SKM-1 (cell line): ENCODE measurements around the gene CNTN4.

Source experiments
- DNase-seq: peaks from one replicate; lab custom pipeline; 2025; ENCODE audit not compliant: unreplicated experiment; lab: John Stamatoyannopoulos, UW

CNTN4 gene

GRCh38 chr3:3013317-3014052, 914.8 kb downstream of the CNTN4 start:
- no peak for DNase-seq

- DNase-seq = peak; percentile 10
Measured at GRCh38 chr3:3015185-3016089, 916.8 kb downstream of the CNTN4 start.

DNA sequence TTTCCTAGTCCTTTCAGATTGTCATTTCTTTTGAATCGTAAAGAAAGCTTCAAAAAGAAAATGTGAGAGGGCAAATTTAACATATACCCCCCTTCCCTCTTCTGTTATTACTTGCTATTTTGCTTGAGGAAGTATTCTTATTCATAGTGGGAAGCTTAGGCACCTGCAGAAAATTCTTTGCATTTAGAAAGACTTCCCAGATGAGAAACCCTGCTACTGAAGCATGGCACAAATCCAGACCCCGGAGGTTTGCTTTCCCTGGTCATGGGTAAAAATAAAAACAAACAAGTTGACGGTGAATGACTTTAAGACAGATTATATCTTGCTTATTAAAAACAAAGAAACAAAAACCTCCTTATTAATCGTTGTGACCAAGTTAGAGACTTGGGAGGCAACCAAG, 917.6 kb downstream of the CNTN4 start:
- DNase-seq = no peak

DNA sequence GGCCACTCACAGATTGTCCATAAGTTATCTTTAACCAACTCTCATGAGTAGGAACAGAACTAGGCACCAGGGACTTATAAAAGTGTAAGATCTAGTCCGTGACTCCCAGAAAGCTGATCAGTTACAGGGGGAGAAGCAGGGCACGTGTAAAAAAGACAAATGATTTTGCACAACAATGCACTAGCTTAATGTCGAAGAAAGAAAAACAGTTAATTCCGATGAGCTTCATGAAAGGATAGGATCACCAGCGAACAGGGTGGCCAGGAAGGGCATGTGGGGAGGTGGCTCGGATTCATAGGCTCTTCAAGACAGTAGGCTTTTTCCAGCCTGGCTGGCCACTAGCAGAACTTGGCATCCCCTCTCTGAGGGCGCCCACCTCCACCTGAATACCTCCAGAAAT, 921.5 kb downstream of the CNTN4 start:
- DNase-seq = no peak

GRCh38 chr3:3023111-3023745, 924.6 kb downstream of the CNTN4 start:
- DNase-seq = no peak

DNA sequence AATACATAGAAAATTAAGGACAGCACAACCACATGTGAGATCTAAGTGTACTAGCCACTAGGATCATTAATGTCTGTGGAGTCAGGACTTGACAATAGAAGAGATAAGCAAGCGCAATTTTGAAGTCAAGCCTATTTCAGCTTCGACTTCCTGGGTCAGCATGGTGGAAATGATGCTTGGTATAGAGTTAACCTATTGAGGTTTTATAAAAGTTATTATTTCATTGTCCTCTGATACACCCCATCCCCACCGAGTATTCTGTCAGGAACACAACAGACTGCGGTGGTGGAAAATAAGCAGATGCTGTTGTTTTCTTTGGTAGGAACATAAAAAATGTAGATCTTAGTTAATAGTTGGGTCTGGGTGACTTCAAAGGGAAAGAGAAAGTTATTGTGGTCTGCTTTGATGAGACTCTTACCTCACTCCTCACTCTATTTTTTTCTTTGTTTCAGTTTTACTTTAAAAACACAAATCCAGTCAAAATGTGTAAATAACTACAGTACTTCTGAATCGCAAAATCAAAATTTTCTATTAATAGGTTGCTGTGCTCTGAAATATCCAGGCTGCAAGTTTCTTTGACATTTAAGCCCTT, 929.4 kb downstream of the CNTN4 start:
- DNase-seq = no peak

GRCh38 chr3:3031326-3031725, 932.7 kb downstream of the CNTN4 start:
- no peak for DNase-seq

DNA sequence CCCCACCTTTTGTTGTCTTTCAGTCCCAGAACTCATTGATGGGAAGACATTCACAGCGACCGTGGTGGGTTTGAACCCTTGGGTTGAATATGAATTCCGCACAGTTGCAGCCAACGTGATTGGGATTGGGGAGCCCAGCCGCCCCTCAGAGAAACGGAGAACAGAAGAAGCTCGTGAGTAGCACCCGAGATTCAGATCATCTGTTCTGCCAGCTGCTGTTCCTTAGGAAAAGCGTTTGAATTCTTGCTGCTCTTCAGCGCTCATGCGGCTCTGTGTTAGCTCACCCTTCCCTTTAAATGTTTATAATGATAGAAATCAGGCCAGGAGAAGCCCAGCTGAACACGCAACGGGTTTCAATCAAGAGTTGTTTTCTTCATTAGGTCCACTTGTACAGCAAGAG, 938.5 kb downstream of the CNTN4 start:
- DNase-seq = no peak

- no peak for DNase-seq
Measured at GRCh38 chr3:3038201-3038991, 939.7 kb downstream of the CNTN4 start.

DNA sequence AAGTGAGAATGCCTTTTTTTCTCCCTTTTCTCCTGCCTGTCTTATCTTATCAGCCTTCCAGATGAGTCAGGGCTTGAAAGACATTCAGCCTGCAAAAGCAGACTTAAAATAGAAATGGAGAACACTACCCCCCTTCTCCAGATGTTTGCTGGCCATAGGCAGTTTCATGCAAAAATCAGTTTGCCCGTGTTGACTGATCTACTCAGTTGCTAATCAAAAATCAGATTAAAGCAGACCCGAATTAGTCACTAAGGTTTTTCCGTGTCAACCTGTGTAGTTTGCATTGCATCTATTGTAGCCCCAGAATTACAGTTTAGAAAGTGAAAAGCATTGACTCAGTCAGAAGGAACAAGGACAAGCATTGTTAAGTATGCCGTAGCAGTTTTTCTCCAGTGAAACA, 955.3 kb downstream of the CNTN4 start:
- DNase-seq = no peak

DNA sequence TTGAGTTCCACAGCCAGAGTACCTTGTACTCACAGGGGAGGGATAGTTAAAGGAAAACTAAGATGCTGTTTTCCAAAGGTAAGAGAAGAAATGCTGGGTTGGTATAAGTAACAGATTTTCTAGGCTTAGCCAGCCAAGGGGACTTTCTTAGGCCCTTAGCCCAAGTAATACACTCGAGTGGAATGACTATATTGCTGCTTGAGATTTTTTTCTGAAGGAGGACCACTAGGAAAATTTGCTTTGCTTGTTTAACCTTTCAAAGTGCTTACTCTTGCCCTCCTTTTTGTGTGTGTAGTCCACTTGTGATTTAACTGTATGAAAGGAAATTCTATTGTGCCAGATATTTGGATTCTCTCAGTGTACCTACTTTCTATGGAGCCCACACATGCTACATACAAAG, 961.0 kb downstream of the CNTN4 start:
- no peak for DNase-seq

GRCh38 chr3:3064297-3064696, 965.6 kb downstream of the CNTN4 start:
- DNase-seq = no peak

- no peak for DNase-seq
Measured at GRCh38 chr3:3065876-3066275, 967.2 kb downstream of the CNTN4 start.

- no peak for DNase-seq
Measured at GRCh38 chr3:3066378-3066777, 967.7 kb downstream of the CNTN4 start.

DNA sequence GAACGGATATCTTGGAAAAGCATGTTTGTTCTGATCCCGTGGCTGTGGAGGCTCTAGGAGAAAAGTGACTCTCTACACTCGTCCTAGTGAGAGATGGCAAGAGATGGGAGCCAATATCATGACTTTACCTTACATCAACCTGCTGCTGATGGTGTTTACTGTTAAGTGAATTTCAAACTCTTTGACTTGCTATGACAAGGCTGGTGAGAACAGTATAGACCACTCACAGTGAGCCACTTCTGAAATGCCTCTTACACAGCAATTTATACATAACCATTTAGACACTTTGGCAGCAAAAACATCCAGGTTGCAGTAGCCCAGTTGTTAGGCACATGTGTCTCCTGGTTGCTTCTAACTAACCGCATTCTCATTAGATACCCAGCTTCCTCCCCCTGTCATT, 968.2 kb downstream of the CNTN4 start:
- DNase-seq = no peak

DNA sequence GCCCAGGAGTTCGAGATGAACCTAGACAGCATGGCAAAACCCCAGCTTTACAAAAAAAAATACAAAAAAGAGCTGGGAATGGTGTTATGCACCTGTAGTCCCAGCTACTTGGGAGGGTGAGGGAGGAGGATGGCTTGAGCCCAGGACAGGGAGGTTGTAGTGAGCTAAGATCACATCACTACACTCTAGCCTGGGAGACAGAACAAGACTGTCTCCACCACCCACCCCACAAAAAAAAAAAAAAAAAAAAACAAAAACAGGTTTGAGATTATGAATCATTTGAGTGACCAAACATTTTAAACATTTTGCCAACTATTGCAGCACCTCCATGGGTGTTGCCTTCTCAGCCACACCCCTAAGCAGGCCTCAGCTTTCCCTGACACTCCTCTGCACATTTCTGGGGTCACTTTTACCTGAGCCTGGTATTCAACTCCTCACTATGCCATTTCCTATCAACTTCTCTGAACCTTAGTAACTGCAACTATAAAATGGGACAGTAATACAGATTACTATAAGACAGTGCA, 969.8 kb downstream of the CNTN4 start:
- DNase-seq = no peak

DNA sequence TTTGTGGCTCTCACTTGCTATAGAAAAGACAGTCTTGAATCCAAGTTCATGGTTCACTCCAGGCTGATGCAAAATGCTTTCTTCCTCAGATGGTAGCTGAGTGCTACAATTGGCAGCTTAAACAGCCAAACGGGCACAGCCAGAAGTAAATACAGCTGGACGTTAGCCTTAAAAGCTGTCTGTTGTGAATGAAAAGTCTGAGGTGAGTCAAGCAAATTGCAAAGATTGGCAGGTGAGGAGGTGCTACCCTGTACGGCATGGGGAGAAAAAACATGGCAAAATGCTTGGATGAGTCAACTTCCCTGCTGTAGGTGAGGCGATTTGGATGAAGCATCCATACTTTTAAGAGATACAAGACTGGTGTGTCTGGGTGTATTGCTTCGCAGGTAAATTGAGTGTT, 971.1 kb downstream of the CNTN4 start:
- DNase-seq = no peak

DNA sequence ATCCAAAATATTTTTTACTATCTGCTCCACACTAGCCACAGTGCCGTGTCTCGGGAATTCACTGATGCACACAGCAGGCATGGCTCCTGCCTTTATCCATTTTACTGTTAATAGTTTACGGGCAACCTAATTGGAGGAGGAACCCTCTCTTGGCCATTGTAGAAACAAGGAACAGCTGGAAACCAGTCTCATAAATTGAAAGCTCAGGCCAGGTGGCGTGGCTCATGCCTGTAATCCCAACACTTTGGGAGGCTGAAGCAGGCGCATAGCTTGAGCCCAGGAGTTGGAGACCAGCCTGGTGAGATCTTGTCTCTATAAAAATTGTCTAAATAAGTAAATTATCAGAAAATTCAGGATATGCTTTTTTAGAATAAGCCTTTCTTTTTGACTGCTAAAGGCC, 972.5 kb downstream of the CNTN4 start:
- no peak for DNase-seq

DNA sequence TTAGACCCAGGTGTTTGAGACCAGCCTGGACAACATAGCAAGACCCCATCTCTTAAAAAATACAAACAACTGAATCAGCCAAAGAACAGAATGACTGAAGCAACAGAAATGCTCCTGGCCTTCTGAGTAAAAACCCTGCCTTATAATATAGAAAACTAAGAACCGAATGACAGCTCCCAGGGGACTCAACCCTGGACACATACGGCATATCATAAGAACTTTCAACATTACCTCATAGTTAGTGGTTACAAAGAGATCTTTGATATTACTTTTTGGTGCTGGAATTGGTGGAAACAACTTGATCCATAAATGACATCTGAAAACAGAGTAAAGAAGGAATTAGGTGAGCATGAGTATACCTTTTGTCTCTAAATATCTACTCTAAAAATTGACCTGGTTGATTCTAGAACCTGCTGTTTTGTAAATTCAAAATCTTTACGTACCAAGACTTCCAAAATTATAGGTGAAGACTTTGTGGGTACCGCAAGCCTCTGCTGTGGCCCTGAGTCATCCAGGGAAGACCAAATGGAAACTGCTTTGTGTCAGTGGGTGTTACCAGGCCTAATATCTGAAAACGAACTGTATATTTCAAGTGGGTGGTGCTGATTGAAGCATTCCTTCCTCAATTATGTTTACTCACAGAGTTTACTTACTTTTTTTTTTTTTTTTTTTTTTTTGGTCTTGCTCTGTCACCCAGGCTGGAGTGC, 976.0 kb downstream of the CNTN4 start:
- DNase-seq = no peak

DNA sequence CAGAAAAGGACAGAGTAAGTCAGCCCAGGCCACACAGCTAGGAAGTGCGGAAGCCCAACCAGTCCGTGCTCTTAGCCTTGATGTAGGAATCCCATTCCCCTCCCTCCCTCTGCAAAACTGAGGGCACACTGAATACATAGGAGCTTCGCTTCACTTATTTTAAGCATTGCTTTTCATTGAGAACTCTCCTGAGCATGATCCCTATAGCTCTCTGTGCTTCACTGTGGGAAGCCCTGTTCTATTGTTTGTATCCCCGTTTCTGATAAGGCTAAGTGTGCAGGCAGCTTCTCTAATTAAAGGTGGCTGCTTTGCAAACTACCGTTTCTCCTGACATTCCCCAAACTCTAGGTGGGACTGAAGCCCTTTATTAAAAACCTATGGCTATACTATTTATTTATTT, 981.6 kb downstream of the CNTN4 start:
- DNase-seq = no peak
